Endothelial cell of umbilical vein (primary cell): ENCODE results near the gene INPP5A. TPM values are rescaled to one million over a fixed set of nuclear protein-coding genes. Genes with fewer than 3 reads are reported as not detected.

Experiments
- BruUV-seq: library from RNA; stranded (reverse); fragments of 400-500 nt; replicated peaks from 2 replicates; lab custom pipeline; 2021; lab: Mats Ljungman, UMichigan
- CTCF ChIA-PET: fragments of 300-600, 350-600 bp; sonication (Branson Sonifier 250); formaldehyde crosslinking; loops from one replicate; lab custom pipeline; 2021; ENCODE audit warnings: antibody characterized with exemption, inconsistent platforms; lab: Charles Lee
- POLR2A ChIA-PET: fragments of 300-600, 350-600 bp; sonication (Branson Sonifier 250); formaldehyde crosslinking; loops from one replicate; lab custom pipeline; 2021; ENCODE audit warnings: antibody characterized with exemption, inconsistent platforms; lab: Charles Lee
- DNase-seq: peaks from one replicate; pipeline ENCODE4 v3.0.0-alpha.2; 2011; ENCODE audit warnings: low read depth, low spot score
- FAIRE-seq: peaks from 2 replicates; lab custom pipeline; 2011; peaks lifted over from hg19 to GRCh38; lab: Jason Lieb, UNC
- H2AFZ ChIP-seq: 2 replicates; pipeline ENCODE4 v1.6.0; 2012; ENCODE audit warnings: low read depth, low read length, control low read depth, inconsistent platforms
- H3K27ac ChIP-seq: 2 replicates; pipeline ENCODE4 v1.5.1; 2011; ENCODE audit warnings: low read depth, mild to moderate bottlenecking, control low read depth, low read length, moderate library complexity; ENCODE audit not compliant: insufficient read depth
- H3K27me3 ChIP-seq, 2 experiments: 2 replicates each; pipeline versions ENCODE4 v1.6.0 to v1.6.1; 2011; ENCODE audit warnings: low read length in 2 of 2, mixed read lengths in 1 of 2; ENCODE audit not compliant: control insufficient read depth in 2 of 2, insufficient read depth in 2 of 2
- H3K36me3 ChIP-seq, 2 experiments: 2 replicates in 1 of 2; 3 replicates in 1 of 2; pipeline ENCODE4 v1.5.1; 2011; ENCODE audit warnings: low read length in 2 of 2, mild to moderate bottlenecking in 1 of 2, moderate library complexity in 1 of 2; ENCODE audit not compliant: control insufficient read depth in 2 of 2, insufficient read depth in 2 of 2; ENCODE audit errors: extremely low read depth in 1 of 2
- H3K4me1 ChIP-seq: 3 replicates; pipeline ENCODE4 v1.5.1; 2011; ENCODE audit warnings: mild to moderate bottlenecking, low read length; ENCODE audit not compliant: control insufficient read depth, insufficient read depth; ENCODE audit errors: extremely low read depth
- H3K4me2 ChIP-seq: 2 replicates; pipeline ENCODE4 v1.6.1; 2011; ENCODE audit warnings: low read length, control low read depth, mixed read lengths; ENCODE audit not compliant: insufficient read depth
- H3K4me3 ChIP-seq, 3 experiments: fragments of 200-600 bp in 1 of 3; sonication (generic), shearing (Covaris generic) in 1 of 3; replicated peaks in 1 of 3; 2 replicates each; pipeline ENCODE4 v1.5.1; 2011 to 2016; ENCODE audit warnings: control low read depth in 3 of 3, low read length in 3 of 3, mild to moderate bottlenecking in 2 of 3, inconsistent platforms in 1 of 3, low read depth in 1 of 3, moderate library complexity in 1 of 3; ENCODE audit not compliant: insufficient read depth in 1 of 3
- H3K79me2 ChIP-seq: 2 replicates; pipeline ENCODE4 v1.6.0; 2012; ENCODE audit warnings: low read length, inconsistent platforms; ENCODE audit not compliant: control insufficient read depth, insufficient read depth
- H3K9ac ChIP-seq: replicated peaks from 2 replicates; pipeline ENCODE3; 2011; ENCODE audit warnings: low read length, control low read depth; ENCODE audit not compliant: insufficient read depth; ENCODE audit errors: extremely low read depth
- H3K9me1 ChIP-seq: replicated peaks from 3 replicates; pipeline ENCODE4 v1.6.0; 2011; ENCODE audit warnings: mild to moderate bottlenecking, low read length; ENCODE audit not compliant: control insufficient read depth, insufficient read depth; ENCODE audit errors: extremely low read depth
- H3K9me3 ChIP-seq: replicated peaks from 2 replicates; pipeline ENCODE4 v1.5.1; 2012; ENCODE audit warnings: low read length, inconsistent platforms; ENCODE audit not compliant: control insufficient read depth, insufficient read depth
- H4K20me1 ChIP-seq: replicated peaks from 2 replicates; pipeline ENCODE3; 2011; ENCODE audit warnings: mild to moderate bottlenecking, low read length; ENCODE audit not compliant: control insufficient read depth, insufficient read depth; ENCODE audit errors: extremely low read depth
- EZH2 ChIP-seq: IDR thresholded peaks from 2 replicates; pipeline ENCODE4 v1.6.1; 2012; ENCODE audit warnings: borderline replicate concordance, low read depth, mild to moderate bottlenecking, moderate library complexity, low read length, inconsistent platforms; ENCODE audit not compliant: severe bottlenecking
- FOS ChIP-seq: IDR thresholded peaks from 2 replicates; pipeline ENCODE4 v1.6.1; 2011; ENCODE audit warnings: mild to moderate bottlenecking, low read length, moderate library complexity, borderline replicate concordance; ENCODE audit not compliant: insufficient read depth
- GATA2 ChIP-seq: IDR thresholded peaks from 2 replicates; pipeline ENCODE4 v1.7.0; 2011; ENCODE audit warnings: low read depth, mild to moderate bottlenecking, moderate library complexity, mixed read lengths, low read length; ENCODE audit not compliant: insufficient read length, insufficient read depth
- JUN ChIP-seq: IDR thresholded peaks from 2 replicates; pipeline ENCODE4 v1.6.1; 2011; ENCODE audit warnings: borderline replicate concordance, low read depth; ENCODE audit not compliant: insufficient read length, insufficient read depth
- MYC ChIP-seq: IDR thresholded peaks from one replicate; pipeline ENCODE4 v1.6.1; 2011; ENCODE audit warnings: mild to moderate bottlenecking, low read depth, low read length
- POLR2A ChIP-seq: IDR thresholded peaks from 2 replicates; pipeline ENCODE4 v1.6.1; 2012; ENCODE audit warnings: low read depth, mild to moderate bottlenecking, control low read depth, low read length
- POLR2AphosphoS5 ChIP-seq: IDR thresholded peaks from 2 replicates; pipeline ENCODE4 v1.6.1; 2012; ENCODE audit warnings: low read depth, mild to moderate bottlenecking, control low read depth, low read length, moderate library complexity; ENCODE audit not compliant: insufficient read depth
- dilution Hi-C: fragments of 300-500 bp; cut with MboI; formaldehyde crosslinking; loops from one replicate; pipeline ENCODE4 v1.15.0; 2019; ENCODE audit warnings: low sequenced_read_pairs; ENCODE audit not compliant: extremely low pct_ligation_motif_present
- intact Hi-C: fragments of 100-400 bp; cut with micrococcal nuclease; formaldehyde crosslinking; loops from one replicate; pipeline ENCODE4 v1.10.0; 2022
- polyA plus RNA-seq, 4 experiments: library from polyadenylated mRNA; depleted of rRNA in 3 of 4; stranded (reverse) in 3 of 4; unstranded in 1 of 4; fragments of >200 nt; gene quantifications; 2 replicates each; pipeline versions ENCODE4 v1.2.1 to v1.2.3, GENCODE V29; 2011 to 2012; ENCODE audit warnings: missing spikeins in 1 of 4
- total RNA-seq: library from RNA; stranded (reverse); gene quantifications from 2 replicates; pipeline ENCODE4 v1.2.3, GENCODE V29; 2021
- TF ChIP-seq, protein P1 (sequence below), 2 donors: IDR thresholded peaks; 1 replicate in 1 of 2; 2 replicates in 1 of 2; pipeline ENCODE4 v1.5.1; 2011; ENCODE audit warnings: low read length in 2 of 2, mild to moderate bottlenecking in 2 of 2, moderate library complexity in 2 of 2, control low read depth in 1 of 2, inconsistent platforms in 1 of 2, low read depth in 1 of 2; ENCODE audit not compliant: insufficient read depth in 1 of 2; ENCODE audit errors: extremely low read depth in 1 of 2
- TF ChIP-seq, protein P2 (sequence below): IDR thresholded peaks from 2 replicates; pipeline ENCODE4 v1.6.1; 2011; ENCODE audit not compliant: insufficient read depth, insufficient read length

INPP5A gene
- total and polyA plus RNA-seq, 2 donors (not counting 3 experiments of a cell fraction or from before 2014, with no cell fraction given), result 22.9 to 33.2 TPM

DNA sequence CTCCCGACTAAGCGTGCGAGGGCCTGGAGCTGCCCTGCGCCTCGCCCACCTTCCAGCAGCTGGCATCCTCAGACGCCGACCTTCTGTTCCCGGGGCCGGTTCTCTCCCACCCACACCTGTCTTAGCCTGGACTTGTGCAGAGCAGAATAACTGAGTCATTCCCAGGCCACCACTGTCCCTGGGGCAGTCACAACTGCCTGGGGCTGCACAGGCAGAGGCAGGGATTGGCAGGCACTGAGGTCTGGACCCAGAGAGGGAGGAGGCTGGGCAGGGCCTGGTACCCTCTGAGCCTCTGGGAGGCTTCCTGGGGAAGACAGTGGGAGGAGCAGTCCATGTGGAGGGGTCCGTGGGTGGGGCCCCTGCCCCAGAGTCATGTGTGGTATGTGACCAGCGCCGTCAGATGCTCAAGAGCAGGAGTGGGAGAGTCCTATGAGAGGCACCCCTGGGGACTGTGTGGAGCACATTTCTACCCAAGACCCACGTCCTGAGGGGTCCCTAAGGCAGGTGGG lies 174.1 kb downstream of the INPP5A start:
- Histone ChIP-seq H3K27ac (no peak overlapping the region), H3K4me3 (no peak overlapping the region), H3K36me3 (peaks cover 0 to 2% of the 10 kb centered on the region in 2 experiments), H3K4me1 (no peaks in the 10 kb centered on the region), H3K27me3 (no peaks in the 10 kb centered on the region), H3K79me2 (no peaks in the 10 kb centered on the region), H3K4me2 (no peak overlapping the region), H3K9me1 (no peaks in the 10 kb centered on the region), H3K9ac (no peak overlapping the region), H3K9me3 (no peaks in the 10 kb centered on the region), H4K20me1 (no peaks in the 10 kb centered on the region), H2AFZ (no peak overlapping the region)
- dilution Hi-C loops, result no loop called here
- ChIA-PET CTCF (no interaction called here), POLR2A (no interaction called here)
- TF ChIP-seq POLR2A (no peak), GATA2 (no peak), POLR2AphosphoS5 (no peak), MYC (no peak), EZH2 (no peak), FOS (no peak), JUN (no peak)
- TF ChIP-seq, protein P1, sequence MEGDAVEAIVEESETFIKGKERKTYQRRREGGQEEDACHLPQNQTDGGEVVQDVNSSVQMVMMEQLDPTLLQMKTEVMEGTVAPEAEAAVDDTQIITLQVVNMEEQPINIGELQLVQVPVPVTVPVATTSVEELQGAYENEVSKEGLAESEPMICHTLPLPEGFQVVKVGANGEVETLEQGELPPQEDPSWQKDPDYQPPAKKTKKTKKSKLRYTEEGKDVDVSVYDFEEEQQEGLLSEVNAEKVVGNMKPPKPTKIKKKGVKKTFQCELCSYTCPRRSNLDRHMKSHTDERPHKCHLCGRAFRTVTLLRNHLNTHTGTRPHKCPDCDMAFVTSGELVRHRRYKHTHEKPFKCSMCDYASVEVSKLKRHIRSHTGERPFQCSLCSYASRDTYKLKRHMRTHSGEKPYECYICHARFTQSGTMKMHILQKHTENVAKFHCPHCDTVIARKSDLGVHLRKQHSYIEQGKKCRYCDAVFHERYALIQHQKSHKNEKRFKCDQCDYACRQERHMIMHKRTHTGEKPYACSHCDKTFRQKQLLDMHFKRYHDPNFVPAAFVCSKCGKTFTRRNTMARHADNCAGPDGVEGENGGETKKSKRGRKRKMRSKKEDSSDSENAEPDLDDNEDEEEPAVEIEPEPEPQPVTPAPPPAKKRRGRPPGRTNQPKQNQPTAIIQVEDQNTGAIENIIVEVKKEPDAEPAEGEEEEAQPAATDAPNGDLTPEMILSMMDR (IDR thresholded peaks at IDR 0.05; ENCODE audit: extremely low read depth in 1 of 2, insufficient read depth in 1 of 2, low read depth in 1 of 2, low read length in 2 of 2), result no peak
- TF ChIP-seq, protein P2, sequence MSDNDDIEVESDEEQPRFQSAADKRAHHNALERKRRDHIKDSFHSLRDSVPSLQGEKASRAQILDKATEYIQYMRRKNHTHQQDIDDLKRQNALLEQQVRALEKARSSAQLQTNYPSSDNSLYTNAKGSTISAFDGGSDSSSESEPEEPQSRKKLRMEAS, result no peak
- BruUV-seq, result no TSS peak
- intact Hi-C loops, result no loop called here
- FAIRE-seq (no peak), DNase-seq (no peak)
